ENCODE measurements around the gene CSNK1E. TPM values are rescaled to one million over a fixed set of nuclear protein-coding genes. Genes with fewer than 3 reads are reported as not detected.
A peak's percentile ranks its signal among the peaks of the same experiment; 100 is the strongest.

Gene CSNK1E
- total and polyA plus RNA-seq, 2 donors from 2014 or later = 33.6 to 101 TPM

DNA sequence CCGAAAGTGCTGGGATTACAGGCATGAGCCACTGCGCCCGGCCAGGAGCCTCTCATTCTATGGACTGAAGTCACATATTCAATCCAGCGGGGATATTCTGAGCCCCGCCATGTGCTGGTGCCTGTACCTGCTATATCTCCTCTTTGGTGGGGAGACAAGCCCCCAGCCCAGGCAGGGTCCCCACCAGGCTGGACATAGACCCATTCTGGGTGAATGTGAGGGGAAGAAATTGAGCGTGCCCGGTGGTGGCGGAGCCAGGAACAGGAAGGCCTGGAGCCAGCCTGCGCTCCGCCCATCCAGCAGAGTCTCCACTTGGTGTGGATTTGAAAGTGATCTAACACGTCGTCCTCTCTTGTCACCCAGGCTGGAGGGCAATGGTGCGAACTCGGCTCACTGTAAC lies 38.0 kb upstream of the CSNK1E start:
- H3K27ac ChIP-seq (ENCODE audit: low read depth in 2 of 2, low read length in 2 of 2) = no peak overlapping the region
- FAIRE-seq = no peak
- intact Hi-C loops (cut with DNase I) = no loop called here
- H3K9ac ChIP-seq (ENCODE audit: low read length in 3 of 3) = no peak overlapping the region
- no peaks in the 10 kb centered on the region for H3K4me1 ChIP-seq (ENCODE audit: control insufficient read depth in 2 of 3, insufficient read depth in 2 of 3, low read depth in 1 of 3, low read length in 3 of 3)
- no peaks in the 10 kb centered on the region for H3K27me3 ChIP-seq (ENCODE audit: control insufficient read depth, insufficient read depth, low read length)
- no peaks in the 10 kb centered on the region for H3K36me3 ChIP-seq (ENCODE audit: control insufficient read depth in 2 of 3, insufficient read depth in 3 of 3, low read length in 3 of 3)
- peak in 1 of 5 donors; percentile 62 for DNase-seq
- H3K4me3 ChIP-seq (ENCODE audit: low read length in 3 of 3) = no peak overlapping the region
- no peaks in the 10 kb centered on the region for H3K9me3 ChIP-seq (ENCODE audit: control insufficient read depth in 2 of 3, insufficient read depth in 1 of 3, low read length in 3 of 3)
- TF ChIP-seq, protein P1, sequence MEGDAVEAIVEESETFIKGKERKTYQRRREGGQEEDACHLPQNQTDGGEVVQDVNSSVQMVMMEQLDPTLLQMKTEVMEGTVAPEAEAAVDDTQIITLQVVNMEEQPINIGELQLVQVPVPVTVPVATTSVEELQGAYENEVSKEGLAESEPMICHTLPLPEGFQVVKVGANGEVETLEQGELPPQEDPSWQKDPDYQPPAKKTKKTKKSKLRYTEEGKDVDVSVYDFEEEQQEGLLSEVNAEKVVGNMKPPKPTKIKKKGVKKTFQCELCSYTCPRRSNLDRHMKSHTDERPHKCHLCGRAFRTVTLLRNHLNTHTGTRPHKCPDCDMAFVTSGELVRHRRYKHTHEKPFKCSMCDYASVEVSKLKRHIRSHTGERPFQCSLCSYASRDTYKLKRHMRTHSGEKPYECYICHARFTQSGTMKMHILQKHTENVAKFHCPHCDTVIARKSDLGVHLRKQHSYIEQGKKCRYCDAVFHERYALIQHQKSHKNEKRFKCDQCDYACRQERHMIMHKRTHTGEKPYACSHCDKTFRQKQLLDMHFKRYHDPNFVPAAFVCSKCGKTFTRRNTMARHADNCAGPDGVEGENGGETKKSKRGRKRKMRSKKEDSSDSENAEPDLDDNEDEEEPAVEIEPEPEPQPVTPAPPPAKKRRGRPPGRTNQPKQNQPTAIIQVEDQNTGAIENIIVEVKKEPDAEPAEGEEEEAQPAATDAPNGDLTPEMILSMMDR (IDR thresholded peaks at IDR 0.05; ENCODE audit: borderline replicate concordance, extremely low read depth, insufficient read depth) = no peak

DNA sequence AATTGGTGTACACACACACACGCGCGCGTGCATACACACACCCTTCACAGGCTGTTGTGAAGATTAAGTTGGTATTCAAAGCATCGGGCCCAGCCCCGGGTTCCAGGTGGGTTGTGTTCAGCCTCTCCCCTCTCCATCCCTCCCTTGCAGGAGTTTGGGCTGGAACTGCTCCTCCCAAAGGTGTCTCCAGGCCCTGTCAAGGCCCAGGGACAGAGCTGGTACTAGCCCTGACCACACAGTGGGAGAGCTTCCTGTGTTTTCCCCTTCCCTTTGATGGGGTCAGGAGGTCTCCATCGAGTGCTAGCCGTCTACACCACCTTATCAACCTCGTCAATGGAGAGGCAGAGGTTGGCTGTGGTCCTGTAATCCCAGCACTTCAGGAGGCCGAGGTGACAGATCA lies 36.5 kb upstream of the CSNK1E start:
- Histone ChIP-seq H3K9ac (ENCODE audit: low read length in 3 of 3) (no peak overlapping the region), H3K27me3 (ENCODE audit: control insufficient read depth, insufficient read depth, low read length) (no peaks in the 10 kb centered on the region), H3K27ac (ENCODE audit: low read depth in 2 of 2, low read length in 2 of 2) (no peak overlapping the region), H3K36me3 (ENCODE audit: control insufficient read depth in 2 of 3, insufficient read depth in 3 of 3, low read length in 3 of 3) (no peaks in the 10 kb centered on the region), H3K4me3 (ENCODE audit: low read length in 3 of 3) (no peak overlapping the region), H3K9me3 (ENCODE audit: control insufficient read depth in 2 of 3, insufficient read depth in 1 of 3, low read length in 3 of 3) (no peaks in the 10 kb centered on the region), H3K4me1 (ENCODE audit: control insufficient read depth in 2 of 3, insufficient read depth in 2 of 3, low read depth in 1 of 3, low read length in 3 of 3) (no peaks in the 10 kb centered on the region)
- FAIRE-seq = no peak
- no peak for DNase-seq
- TF ChIP-seq, protein P1 (IDR thresholded peaks at IDR 0.05; ENCODE audit: borderline replicate concordance, extremely low read depth, insufficient read depth) = no peak
- intact Hi-C loops (cut with DNase I) = no loop called here

DNA sequence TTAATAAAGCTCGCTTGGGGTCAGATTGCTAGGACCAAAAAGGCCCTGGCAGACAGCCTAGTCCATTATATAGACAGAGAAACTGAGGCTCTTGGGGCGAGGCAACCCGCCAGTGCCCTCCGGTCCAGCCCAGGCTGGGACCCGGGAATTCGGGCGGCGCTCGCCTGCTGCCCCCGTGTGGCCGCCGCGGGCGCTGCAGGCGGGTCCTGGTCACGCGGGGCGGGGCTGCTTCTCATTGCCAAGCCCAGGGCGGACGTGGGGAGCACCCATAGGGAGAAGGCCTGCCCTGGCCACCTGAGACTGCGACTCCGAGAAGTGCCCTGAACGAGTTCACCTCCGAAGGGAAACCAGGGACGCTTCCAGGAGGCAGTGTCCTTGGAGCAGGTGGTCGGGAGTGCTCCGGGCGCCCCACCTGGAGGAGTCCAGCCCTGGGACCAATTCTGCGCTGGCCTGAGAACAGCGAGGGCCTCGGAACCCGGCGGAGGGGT lies 36.0 kb upstream of the CSNK1E start:
- H3K4me3 ChIP-seq (ENCODE audit: low read length in 3 of 3) = no peak overlapping the region

More for the DNA sequence above, 36.0 kb upstream of the CSNK1E start:
- Histone ChIP-seq H3K9me3 (ENCODE audit: control insufficient read depth in 2 of 3, insufficient read depth in 1 of 3, low read length in 3 of 3) (no peaks in the 10 kb centered on the region), H3K27ac (ENCODE audit: low read depth in 2 of 2, low read length in 2 of 2) (no peak overlapping the region), H3K27me3 (ENCODE audit: control insufficient read depth, insufficient read depth, low read length) (no peaks in the 10 kb centered on the region), H3K9ac (ENCODE audit: low read length in 3 of 3) (no peak overlapping the region), H3K4me1 (ENCODE audit: control insufficient read depth in 2 of 3, insufficient read depth in 2 of 3, low read depth in 1 of 3, low read length in 3 of 3) (no peaks in the 10 kb centered on the region), H3K36me3 (ENCODE audit: control insufficient read depth in 2 of 3, insufficient read depth in 3 of 3, low read length in 3 of 3) (no peaks in the 10 kb centered on the region)
- intact Hi-C loops (cut with DNase I) = no loop called here
- FAIRE-seq = no peak
- peak; percentile 44 to 89 (median 74) for DNase-seq
- TF ChIP-seq, protein P1 (IDR thresholded peaks at IDR 0.05; ENCODE audit: borderline replicate concordance, extremely low read depth, insufficient read depth) = peak; percentile 88
